Hepatic stellate cell (primary cell): ENCODE results near the gene MRPL11.

ENCODE experiments used
- DNase-seq: peaks from one replicate; pipeline ENCODE4 v3.0.0; 2011; ENCODE audit warnings: low spot score

Gene MRPL11

GRCh38 chr11:66388780-66389386 is 49.8 kb downstream of the MRPL11 start:
- DNase-seq = peak; percentile 50

- DNase-seq = peak; percentile 64
Observed at GRCh38 chr11:66386171-66387069, 52.2 kb downstream of the MRPL11 start.
